AG09319 (cell line): ENCODE results near the gene USP28.
"Not testable (repeated sequence)": the region's sequence is repeated elsewhere in the genome, so short reads cannot be mapped to it uniquely, and the experiment has no call there.

Source experiments
- DNase-seq: peaks from one replicate; pipeline ENCODE4 v3.0.0-alpha.2; 2010; ENCODE audit warnings: low read depth; ENCODE audit errors: extremely low read depth
- TF ChIP-seq, protein P1 (sequence below): IDR thresholded peaks from 2 replicates; pipeline ENCODE4 v1.5.1; 2011; ENCODE audit warnings: low read depth, mild to moderate bottlenecking, inconsistent platforms, low read length, moderate library complexity

Gene USP28

DNA sequence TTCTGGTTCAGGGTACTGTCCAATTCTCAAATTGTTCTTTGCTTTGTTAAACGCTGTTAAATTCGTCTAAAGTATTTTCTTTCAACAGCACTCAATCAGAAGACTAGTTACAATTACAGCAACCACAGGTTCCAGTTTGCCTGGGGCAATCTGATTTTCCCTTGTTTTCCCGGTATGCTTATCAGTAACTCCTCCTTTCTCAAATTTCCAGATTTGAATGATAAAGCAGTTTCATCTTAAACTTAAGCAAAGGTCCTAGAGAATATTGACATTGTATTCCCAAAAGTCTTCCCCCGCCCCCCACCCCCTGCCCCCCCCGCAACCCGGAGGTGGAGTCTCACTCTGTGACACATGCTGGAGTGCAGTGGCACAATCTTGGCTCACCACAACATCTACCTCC lies 10.5 kb upstream of the USP28 start:
- DNase-seq: no peak
- TF ChIP-seq, protein P1, sequence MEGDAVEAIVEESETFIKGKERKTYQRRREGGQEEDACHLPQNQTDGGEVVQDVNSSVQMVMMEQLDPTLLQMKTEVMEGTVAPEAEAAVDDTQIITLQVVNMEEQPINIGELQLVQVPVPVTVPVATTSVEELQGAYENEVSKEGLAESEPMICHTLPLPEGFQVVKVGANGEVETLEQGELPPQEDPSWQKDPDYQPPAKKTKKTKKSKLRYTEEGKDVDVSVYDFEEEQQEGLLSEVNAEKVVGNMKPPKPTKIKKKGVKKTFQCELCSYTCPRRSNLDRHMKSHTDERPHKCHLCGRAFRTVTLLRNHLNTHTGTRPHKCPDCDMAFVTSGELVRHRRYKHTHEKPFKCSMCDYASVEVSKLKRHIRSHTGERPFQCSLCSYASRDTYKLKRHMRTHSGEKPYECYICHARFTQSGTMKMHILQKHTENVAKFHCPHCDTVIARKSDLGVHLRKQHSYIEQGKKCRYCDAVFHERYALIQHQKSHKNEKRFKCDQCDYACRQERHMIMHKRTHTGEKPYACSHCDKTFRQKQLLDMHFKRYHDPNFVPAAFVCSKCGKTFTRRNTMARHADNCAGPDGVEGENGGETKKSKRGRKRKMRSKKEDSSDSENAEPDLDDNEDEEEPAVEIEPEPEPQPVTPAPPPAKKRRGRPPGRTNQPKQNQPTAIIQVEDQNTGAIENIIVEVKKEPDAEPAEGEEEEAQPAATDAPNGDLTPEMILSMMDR: no peak

DNA sequence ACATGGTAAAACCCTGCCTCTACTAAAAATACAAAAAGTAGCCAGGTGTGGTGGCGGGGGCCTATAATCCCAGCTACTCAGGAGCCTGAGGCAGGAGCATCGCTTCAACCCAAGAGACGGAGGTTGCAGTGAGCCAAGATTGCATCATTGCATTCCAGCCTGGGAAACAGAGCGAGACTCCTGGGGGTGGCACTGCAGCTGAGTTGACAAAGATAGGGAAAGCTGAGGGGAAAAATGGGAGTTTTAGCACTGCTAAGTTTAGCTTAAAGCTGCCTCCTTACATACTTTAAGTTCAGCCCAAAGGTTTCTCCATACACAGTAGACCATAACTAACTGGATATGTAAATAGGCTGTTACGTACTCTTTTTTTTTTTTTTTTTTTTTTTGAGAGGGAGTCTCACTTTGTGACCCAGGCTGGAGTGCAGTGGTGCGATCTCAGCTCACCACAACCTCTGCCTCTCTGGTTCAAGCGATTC lies 9.0 kb upstream of the USP28 start:
- no peak for DNase-seq
- TF ChIP-seq, protein P1: no peak

GRCh38 chr11:113881856-113882255 lies 6.5 kb upstream of the USP28 start:
- TF ChIP-seq, protein P1: no peak
- no peak for DNase-seq

DNA sequence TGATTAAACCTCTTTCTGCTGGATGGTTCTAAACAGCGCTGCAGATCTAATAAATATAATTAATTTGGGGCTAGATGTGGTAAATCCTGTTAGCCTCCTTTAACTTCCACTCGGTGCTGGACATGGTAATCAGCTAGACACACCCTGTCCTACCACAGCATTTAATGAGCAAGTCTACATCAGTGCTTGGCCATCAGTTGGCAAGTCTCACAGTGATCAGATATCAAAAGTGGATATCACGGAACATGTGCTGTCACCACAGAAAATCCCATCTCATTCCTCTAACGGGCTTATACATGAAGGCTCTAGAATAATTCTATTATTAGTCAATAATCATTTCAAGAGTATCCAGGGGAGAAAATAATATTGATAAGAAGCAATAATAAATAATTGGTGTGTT lies 5.6 kb upstream of the USP28 start:
- no peak for DNase-seq
- TF ChIP-seq, protein P1: no peak

- DNase-seq: not testable (repeated sequence)
These were observed 4.1 kb upstream of the USP28 start for GRCh38 chr11:113879446-113879845.

DNA sequence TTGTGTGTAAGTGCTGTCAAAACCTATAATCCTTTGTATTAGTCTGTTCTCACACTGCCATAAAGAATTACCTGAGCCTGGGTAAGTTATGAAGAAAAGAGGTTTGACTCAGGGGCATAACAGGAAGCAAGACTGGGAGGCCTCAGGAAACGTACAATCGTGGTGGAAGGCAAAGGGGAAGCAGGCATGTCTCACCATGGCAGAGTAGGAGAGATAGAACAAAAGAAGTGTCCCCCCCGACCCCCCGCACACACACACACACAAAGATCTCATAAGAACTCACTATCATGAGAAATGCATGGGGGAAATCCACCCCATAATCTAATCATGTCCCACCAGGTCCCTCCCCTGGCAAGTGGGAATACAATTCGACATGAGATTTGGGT lies 2.3 kb upstream of the USP28 start:
- TF ChIP-seq, protein P1: no peak
- no peak for DNase-seq

DNA sequence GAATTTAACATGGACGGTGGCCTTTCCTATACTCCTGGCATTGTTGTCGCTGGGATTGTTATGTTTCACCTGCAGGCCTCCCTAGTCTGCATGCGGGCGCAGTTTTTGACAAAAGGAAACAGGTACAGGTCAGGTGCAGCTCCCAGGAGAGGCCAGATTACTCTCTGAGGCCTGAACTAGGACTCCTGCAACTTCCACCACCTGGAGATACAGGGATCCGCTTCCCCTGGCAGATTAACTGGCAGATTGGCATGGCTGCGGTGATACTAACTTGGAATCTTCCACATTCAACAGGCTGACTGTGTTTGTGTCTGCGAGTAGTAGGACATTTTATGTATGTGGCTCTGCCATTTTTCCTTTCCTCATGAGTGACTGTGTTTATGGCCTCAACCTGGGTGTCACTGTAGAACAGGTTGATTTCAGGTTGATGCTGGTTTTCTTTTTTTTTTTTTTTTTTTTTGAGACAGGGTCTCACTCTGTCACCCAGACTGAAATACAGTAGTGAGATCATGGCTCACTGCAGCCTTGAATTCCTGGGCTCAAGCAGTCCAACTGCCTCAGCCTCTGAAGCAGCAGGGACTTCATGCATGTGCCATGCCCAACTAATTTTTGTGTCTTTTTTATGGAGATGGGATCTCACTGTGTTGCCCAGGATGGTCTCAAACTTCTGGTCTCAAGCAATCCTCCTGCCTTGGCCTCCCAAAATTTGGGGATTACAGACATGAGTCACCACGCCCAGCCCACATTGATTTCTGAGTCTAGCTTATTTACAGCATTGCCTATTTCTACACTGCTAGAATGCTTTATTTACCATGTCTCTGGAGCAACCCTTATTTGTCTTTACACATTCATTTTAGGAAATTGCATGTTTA lies 1.7 kb upstream of the USP28 start:
- DNase-seq: no peak
- TF ChIP-seq, protein P1: no peak
